GM18508 (cell line): ENCODE data around the gene CACNA1C.

Experiments
- ATAC-seq: cut with Tn5 transposase; IDR thresholded peaks from one replicate; pipeline ENCODE4 v1.9.1; 2021; ENCODE audit warnings: moderate number of reproducible peaks; ENCODE audit not compliant: insufficient read depth, unreplicated experiment

Gene CACNA1C

DNA sequence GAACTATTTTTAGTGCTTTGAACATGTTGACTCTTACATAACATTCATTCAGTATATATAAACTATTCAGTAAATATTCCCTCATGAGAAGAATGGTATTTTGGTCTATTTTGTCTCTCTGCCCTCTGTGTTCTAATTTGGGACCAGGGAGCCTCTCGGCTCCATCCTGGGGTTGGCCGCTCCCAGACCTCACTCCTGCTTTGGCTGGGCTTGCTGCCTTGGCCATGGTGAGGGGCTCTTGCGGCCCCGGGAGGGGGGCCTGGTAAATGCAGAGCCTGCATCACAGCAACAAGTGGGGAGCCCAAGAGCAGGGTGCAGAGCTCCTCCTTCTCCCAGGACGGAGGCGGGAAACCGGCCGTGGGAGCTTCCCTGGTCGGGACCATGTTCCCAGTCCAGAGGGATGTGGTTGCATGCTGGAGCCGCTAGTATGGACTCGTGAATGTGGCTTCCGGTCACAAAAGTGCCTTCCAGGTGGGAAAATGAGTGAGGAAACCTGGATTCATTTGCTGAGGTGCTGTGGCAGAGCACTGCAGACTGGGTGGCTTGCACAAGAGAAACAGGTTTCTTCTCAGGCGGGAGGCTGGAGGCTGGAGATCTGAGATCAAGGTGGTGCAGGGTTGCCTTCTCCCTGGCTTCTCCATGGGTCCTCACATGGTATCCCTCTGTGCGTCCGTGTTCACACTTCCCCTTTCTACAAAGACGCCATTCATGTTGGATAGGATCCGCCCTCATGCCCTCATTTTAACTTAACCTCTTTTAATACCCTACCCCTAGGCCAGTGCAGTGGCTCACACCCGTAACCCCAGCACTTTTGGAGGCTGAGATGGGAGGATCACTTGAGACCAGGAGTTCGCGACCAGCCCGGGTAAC, 250.2 kb downstream of the CACNA1C start:
- no peak for ATAC-seq

DNA sequence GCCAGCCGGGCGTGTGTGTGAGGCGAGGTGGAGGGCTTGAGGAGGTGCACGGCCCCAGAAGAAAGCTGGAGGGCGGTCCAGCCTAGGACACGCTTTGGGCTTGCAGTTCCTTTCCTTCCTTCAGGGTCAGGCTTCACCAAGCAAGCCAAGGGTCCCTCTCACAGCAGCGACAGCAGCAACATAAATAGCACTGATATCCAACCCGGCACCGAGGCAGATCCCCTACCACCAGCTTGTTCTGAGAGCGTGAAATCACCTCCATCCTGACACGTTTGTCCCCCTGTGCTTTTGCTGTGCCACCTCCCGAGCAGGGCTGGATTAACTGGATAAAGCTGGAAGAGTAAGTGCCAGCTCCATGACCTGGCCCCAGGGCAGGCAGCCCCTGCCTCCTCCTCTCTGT, 251.4 kb downstream of the CACNA1C start:
- ATAC-seq: no peak

DNA sequence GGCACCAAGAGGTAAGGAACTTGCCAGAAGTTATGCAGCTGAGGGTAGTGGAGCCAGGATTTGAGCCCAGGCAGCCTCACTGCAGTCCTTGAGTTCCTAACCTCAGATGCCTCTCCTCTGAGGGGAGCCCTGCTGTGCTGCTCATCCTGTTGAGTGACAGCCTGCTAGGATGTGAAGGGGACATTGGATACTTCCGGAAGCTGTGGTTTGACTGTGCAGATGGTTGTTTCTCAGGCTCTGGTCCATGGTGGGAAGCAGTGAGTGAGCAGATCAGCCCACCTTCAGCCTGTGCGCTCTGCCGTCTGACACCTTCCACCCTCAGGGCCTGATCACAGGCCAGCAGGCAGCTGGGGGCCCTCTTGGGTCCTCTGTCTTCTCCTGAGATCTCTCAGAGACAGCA, 253.2 kb downstream of the CACNA1C start:
- no peak for ATAC-seq

DNA sequence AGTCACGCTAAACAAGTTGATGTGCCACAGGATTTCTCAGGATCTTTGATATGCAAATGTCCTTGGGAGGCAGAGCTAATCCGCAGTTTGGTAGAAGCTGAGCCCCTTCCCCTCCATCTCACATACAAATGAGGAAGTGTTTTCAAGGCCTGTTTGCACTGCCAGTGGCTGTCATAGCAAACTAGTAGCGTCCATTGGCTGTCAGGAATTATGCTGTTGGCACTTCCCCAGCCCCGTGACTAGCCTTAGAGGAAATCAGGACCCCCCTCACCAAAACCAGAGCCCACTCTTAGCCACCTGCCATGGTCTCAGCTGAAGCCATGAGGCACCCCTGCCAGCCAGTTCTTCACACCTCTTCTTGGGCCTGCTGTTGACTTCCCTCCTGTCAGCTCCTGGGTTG, 253.9 kb downstream of the CACNA1C start:
- no peak for ATAC-seq

DNA sequence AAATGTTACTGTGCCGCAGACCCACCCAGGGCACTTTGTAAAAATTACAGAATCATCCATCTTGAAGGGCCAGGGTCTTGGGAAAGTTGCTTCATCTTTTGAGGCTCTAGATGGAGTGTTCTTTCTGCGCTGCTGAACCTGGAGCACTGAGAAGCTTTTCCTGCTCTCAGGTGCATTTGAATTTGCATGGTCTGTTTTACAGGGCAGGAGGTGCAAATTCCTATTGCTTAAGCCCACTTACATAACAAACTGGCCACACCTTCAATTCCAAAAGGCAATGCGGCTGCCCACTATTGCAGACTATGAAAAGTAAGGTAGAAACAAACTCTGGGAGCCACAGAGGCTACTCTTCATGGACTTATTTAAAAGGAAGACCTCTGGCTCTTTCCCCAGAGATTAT, 254.8 kb downstream of the CACNA1C start:
- ATAC-seq: no peak

DNA sequence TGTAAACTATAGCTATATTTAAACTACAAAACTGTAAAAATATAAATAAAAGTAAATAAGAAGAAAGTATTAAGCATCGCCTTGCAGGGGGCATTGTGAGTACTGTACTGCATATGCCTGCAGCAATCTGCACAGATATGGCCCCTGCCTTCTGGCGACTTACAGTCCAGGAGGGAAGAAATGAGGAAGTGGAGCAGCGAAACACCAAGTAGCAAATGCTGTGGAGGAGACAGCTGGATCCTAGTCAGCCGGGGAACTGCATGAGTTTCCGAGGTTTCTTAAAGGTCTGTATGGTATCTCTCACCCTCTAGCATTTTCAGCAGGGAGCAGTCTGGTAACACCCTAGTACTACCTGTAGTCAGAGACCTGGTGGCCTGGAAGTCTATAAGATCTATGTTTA, 256.9 kb downstream of the CACNA1C start:
- ATAC-seq: no peak

DNA sequence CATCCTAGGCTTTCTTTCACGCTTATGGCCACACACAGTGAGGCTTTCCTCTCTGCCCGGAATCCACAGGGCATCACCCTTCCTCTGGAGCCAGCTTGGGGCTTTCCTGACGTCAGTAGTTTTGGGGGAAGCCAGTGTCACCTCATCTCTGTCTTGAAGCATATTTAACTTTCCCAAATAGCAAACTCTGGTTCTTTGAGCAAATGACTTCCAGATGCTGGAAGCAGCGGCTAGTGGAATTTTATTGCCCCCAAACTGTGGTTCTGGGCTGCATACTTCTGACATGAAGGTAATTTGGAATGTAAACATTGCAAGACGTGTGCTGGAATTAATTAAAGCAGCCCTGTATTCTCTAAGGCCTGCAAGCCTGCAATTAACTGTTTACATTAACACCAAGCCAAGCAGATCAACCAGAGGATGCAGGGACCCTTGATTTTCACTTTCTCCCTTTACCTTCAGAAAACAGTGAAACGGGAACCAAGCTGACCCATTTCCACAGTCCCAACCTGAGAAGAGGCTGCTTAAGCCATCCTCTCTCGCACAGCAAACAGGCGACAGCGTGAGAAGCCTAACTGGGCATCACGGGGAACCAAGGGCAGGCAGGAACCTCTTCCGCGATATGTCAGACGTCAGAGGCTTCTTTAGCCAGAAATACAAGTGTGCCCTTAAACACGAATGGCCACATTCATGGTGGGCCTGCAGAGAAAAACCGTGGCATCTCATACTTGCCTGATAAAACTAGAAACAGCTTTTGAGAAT, 258.4 kb downstream of the CACNA1C start:
- ATAC-seq: no peak

DNA sequence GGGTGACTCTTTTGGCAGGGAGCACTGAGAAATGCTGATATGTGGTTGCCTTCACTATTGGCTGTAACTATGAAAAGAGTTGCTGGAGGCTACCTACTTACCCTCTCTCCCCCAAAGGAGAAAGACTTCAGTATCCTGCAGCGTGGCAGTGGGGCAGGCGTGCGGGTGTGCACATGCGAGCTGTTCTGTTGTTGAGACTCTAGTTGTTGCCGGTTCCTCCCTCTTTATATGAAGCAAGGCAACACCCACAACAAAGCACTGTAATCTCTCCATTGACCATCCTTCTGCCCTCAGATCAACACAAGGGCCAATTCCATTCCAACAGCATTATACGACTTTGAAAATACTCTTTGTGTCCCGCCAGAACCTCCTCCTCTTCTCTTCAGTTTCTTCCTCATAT, 259.4 kb downstream of the CACNA1C start:
- ATAC-seq: no peak

DNA sequence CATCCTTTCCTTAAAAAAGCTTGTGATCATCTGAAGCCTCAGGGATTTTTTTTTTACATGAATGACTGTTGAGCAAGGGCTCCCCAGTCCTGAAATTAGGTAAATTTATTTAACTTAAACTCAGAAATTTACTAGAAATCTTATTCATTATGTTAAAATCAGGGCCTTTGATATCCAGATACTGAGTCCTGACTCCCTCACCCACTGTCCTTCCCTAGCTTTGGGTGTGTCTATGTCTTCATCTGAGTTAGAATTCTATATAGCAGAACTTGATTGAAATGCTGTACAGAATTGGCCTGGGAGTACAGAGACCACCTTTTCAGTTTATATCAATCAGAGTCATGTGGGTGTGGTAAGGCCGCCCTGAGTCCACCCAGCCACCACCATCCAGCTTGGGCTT, 260.0 kb downstream of the CACNA1C start:
- ATAC-seq: no peak

DNA sequence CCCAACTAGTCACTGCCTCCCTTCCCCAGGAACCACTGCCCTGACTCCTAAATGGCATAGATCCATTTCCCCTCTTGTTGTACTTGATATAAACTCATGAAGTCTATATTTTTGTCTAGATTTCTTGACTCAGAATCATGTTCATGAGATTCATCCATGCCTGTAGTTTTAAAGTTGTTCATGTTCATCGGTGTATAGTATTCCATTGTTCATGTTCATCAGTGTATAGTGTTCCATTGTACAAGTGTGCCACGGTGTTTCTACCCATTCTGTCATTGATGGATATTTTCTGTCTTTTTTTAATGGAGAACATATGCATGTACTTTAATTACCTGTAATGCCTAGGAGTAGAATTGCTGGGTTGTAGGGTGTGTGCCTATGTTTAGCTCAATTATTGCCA, 261.7 kb downstream of the CACNA1C start:
- ATAC-seq: no peak

DNA sequence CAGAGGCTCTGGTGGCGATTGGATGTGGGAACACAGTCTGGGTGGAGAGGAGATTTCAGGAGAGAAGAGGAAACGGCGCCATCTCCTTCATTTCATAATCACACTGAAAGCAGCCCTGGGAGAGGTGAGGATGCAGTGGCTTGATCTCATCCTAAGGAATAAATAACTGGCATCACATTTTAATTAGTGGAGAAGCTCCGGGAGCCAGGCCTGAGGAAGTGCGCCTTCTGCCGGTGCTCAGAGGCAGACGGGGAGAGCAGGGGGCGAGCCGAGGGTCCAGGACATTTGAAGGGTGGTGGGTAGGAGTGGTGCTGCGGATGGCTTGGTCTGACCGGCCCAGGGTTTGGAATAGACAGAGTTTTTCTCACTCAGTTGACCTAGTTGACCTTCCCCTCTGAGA, 265.0 kb downstream of the CACNA1C start:
- ATAC-seq: no peak

DNA sequence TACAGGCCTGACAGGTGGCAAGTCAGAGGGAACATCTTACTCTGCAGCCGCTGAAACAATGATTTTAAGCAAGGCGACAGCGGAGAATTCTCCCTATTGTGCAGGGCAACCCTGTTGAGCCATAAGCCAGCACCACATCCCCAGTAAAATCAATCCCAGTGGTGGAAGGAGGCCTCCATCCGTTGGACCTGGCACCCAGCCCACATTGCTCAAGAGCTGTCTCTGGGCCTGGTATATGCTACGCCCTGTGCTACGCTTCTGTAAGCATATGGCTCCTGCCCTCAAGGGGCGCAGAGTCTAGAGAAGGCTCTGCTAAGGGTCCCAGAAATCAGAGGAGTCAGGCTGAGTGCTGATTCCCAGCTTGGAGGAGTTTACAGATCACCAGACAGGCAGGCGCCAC, 265.5 kb downstream of the CACNA1C start:
- ATAC-seq: no peak

DNA sequence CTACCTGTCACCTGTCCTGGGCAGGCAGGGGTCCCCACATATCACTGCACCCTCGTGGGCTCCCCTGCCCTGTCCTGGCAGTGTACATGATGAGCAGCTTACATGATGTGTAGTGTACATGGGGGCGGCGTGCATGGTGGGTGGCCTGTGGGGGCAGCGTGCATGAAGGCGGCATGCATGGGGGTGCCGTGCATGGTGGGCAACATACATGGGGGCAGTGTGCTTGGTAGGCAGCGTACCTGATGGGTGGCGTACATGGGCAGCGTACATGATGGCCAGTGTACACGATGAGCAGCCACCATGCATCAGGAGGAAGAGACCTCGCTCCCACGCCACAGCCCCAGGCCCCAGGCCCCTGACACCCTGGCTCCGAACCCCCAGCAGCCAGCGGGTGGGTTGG, 266.3 kb downstream of the CACNA1C start:
- ATAC-seq: no peak

DNA sequence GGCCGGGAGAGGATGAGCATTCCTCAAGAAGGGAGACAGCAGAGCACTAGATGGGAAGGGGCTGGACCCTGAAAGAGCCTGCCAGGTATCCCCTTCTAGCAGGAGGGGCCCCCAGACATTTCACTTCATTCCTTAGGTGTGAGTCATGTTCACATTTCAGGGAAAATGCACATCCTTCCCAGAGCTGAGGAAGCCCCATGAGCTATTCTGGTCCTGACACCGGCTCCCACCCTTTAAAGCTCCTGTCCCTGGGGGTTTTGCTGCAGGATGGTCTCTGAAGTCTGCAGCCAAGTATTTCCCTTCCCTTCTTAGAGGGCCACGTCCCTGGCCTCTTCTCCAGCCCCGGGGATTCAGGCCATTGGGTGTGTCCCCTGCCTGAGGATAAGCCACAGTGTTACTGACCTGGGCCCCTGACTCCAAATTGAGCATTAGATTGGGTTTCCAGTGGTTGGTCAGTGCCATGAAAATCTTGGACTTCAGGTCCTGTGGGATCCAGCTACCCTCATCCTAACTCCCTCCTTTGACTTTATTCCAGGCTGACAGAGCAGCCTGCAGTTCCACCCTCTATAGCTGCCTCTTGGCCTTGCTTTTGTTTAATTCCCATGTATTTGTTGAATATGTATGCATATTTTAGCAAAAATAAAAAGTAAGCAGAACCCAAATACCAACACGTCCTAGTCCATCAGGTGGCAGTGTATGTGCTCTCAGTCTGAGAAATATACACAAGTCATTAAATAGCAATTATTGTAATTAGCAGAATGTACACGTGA, 267.1 kb downstream of the CACNA1C start:
- no peak for ATAC-seq

DNA sequence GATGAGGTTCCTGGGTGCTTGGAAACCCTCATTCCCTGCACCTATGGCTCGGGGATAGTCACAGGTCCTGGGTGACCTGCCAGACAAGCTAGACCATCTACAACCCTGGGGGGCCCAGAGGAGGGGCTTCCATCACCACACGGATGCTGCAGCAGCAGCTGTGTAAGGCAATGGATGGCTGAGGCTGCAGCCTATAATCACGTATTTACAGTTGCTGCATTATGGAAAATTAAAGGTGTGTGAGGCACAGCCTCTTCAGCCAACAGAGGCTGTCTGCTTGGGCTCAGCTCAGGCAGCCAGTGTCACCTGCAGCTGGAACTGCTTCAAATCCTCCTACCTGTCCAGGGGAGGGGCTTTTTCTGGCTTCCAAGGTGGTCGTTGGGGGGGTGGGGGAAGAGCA, 268.1 kb downstream of the CACNA1C start:
- no peak for ATAC-seq

DNA sequence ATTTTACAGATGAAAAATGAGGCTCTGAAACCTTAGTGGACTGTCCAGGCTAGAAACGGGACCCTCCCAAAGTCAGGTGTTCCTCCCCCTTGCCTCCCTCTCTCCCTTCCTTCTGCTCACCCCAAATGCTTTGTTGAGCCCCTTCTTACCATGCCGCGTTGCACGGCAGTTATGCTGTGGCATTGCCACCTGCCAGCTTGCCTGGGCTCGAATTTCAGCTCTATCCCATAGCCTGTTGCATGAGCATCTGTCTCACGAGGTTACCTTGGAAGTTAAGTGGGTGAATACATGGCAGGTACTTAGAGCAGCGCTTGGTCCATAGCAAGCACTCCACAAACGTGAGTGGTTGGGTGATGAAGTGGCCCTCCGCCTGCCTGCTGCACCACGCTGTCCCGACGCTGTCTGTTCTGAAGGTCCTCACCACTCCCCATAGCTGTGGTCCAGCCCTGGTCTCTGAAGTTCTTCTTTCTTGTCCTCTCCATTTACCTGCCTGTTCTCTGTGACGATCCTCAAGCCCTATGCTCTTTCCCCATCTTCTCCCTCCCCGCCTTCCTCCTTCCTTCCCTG, 269.9 kb downstream of the CACNA1C start:
- no peak for ATAC-seq

DNA sequence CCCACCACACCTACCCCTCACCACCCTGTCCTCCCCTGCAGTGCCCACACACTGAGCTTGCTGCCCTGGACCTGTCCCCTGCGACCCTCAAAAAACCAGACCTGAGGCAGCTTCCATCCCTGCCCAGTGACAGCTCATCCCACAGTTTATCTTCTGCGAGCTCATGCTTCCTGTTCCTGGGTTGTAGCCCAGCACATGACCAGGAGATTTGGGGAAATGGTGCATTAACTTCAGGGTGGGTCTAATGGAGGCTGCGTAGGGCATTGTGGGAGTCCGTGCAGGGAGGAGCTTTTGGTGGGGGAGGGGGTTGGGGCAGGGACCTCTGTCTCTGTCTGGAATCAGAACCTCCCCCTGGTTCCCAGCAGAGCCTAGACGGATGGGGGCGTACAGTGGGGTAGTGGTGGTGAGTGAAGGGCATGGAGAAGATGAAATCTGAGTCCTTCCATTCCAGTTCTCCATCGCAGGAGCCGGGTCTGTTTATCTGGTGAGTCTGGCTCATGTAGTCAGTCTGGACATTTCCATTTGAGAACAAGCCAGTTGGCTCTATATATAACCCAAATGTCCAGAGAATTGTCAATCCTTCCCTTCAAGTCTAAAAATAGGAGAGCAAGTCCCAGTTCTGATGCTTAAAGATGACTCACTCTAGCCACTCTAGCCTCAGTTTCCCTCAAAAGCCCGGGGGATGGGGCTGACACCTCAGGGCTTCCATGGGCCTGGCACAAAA, 270.9 kb downstream of the CACNA1C start:
- no peak for ATAC-seq

DNA sequence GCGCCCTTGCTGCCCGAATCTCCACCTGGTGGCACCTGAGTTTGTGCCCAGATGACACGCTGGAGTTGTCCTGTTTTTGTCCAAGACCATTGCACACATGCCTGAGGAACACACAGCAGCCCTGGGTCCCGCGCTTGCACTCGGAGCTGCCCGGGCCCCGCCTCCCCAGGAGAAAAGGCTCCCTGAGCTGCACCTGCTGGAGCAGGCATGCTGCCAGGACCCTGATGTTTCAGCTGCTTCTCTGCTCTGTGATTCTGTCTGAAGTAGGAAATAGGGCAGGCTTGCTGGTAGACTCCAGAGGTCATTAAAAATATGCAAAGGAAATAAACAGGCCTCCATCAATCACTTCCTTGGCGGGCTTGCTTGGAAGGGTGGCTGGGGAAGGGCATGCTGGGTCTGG, 271.6 kb downstream of the CACNA1C start:
- ATAC-seq: no peak

DNA sequence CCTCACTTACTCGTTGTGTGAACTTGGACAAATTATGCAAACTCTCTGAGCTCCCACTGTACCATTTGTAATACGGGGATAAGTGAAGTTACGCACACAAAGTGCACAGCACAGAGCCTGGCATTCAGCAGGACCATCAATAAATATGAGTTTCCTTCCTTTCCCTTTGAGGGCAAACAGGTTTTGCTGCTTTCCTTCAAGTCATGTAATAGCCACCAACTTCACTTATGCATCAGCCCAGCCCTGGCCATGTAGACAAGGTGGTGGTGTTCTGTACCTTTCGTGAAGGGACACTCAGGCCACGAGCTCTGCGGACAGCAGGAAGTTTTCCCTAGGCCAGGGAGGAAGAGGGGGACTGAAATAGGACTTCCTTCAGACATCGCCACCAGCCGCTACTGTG, 272.7 kb downstream of the CACNA1C start:
- no peak for ATAC-seq

DNA sequence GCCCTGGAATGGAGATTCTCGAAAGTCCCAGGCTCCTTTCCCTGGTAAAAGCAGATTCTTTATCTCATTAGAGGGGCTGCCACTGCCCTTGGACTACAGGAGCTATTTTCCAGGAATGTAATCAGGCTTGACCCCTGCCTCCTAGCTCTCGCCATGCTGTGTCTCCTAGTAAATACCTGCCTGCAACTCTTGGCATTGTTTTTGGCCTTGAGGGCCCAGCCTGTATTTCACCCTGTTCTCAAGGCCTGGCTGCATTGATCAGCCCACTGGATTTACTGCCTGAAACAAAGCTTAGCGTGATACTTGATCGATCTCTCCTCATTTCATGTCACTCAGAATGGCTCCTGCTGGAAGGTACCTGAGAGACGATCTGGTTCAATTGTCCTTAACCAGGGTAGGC, 273.7 kb downstream of the CACNA1C start:
- no peak for ATAC-seq
